ENCODE data around the gene DAAM1. TPM values are rescaled to one million over a fixed set of nuclear protein-coding genes. Genes with fewer than 3 reads are reported as not detected.
A peak's percentile ranks its signal among the peaks of the same experiment; 100 is the strongest.

Gene DAAM1
- 100 to 1,000 TPM in 1 of 10 donors, 10 to 100 TPM in 9; 72.3 to 102 (median 77.7) TPM for total RNA-seq
- 10 to 100 TPM; 22.8 to 30.4 TPM for polyA plus RNA-seq
- long read RNA-seq, donor 1, full-length matches to known transcripts, result 10 of 45 reads
- long read RNA-seq, donor 1, partial matches to known transcripts, result 20 of 45 reads
- long read RNA-seq, donor 1, other reads (novel, unspliced or antisense), result 15 of 45 reads
- long read RNA-seq, donor 2, full-length matches to known transcripts, result 7 of 55 reads
- long read RNA-seq, donor 2, partial matches to known transcripts, result 22 of 55 reads
- long read RNA-seq, donor 2, other reads (novel, unspliced or antisense), result 26 of 55 reads
- long read RNA-seq, donor 3, partial matches to known transcripts, result 46 of 94 reads
- long read RNA-seq, donor 3, other reads (novel, unspliced or antisense), result 46 of 94 reads

DNA sequence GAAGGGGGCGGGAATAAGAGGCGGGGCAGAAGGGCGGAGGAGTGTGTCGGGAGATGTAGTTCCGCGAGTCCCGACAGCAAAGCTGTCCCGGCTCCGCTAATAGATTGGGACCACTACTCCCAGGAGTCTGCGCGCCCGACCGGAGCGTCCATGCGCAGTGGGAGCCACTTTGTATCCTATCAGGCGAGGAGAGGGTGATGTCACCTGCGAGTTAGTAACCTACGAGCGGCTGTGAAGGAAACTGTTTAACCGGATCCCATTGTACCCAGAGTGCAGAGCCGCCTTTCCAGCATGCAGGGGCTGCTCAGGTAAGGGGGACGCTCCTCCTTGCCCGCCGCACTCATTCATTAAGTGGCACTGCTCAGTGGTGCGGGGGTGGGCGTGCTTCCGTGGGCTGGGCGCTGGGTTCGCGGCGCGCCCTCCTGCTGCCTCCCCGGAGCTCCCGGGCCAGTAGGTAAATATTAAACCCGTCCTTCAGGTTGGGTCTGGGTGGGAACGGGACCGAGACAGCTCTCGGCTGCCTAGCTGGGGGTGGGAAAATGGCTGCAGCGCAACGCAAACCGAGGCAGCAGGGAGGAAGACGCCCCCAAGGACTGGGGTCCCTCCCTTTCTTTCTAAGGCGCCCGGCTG, at the start of gene DAAM1:
Gene DAAM1, plus strand, starts transcription at position 207 of the 630 bp plus-strand sequence. CDS start 74,811 bp downstream, outside the sequence.
- intact Hi-C loops (cut with DNase I), result loop anchor here in 7 of 10 donors (2.0 to 10.0 kb wide), 13 partner anchors 54 to 254 kb away; no protein-coding TSS in a partner anchor
- peak; percentile 97 to 99 (median 98) for ATAC-seq
- DNase-seq, result peak; percentile 96 to 98
- Histone ChIP-seq H3K4me1 (peaks cover 10 to 45% (median 36%) of the 10 kb centered on the region in 9 donors), H3K9me3 (no peaks in the 10 kb centered on the region), H3K36me3 (no peaks in the 10 kb centered on the region), H3K4me3 (peak within 1 kb of the TSS; percentile 76 to 97 (median 86)), H3K27ac (peak within 1 kb of the TSS; percentile 88 to 96 (median 92)), H3K27me3 (no peaks in the 10 kb centered on the region)
- 0% methylated on average over 43 to 44 of the region's 44 CpGs for WGBS, 2 donors
- TF ChIP-seq, protein P1, sequence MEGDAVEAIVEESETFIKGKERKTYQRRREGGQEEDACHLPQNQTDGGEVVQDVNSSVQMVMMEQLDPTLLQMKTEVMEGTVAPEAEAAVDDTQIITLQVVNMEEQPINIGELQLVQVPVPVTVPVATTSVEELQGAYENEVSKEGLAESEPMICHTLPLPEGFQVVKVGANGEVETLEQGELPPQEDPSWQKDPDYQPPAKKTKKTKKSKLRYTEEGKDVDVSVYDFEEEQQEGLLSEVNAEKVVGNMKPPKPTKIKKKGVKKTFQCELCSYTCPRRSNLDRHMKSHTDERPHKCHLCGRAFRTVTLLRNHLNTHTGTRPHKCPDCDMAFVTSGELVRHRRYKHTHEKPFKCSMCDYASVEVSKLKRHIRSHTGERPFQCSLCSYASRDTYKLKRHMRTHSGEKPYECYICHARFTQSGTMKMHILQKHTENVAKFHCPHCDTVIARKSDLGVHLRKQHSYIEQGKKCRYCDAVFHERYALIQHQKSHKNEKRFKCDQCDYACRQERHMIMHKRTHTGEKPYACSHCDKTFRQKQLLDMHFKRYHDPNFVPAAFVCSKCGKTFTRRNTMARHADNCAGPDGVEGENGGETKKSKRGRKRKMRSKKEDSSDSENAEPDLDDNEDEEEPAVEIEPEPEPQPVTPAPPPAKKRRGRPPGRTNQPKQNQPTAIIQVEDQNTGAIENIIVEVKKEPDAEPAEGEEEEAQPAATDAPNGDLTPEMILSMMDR (IDR thresholded peaks at IDR 0.05), result no peak

DNA sequence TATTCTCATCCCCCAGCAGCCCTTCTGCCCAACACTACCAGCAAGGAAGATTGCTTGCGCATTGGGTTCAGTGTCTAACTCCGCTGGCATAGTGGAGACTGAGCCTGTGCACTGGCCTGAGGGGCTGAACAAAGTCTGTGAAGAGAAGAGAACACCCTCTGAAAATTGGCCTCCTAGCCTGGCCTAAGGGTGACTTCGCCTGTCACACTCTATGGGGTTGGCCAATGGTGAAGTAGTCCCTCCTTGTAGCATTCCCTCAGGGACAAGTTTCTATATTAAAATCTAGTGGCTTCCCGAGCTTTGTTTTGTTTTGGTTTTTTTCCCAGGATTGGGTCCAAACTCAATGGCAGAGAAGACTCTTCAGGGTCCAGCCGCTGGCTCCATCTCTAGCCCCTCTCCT, 49.1 kb upstream of the DAAM1 start:
- TF ChIP-seq, protein P1 (IDR thresholded peaks at IDR 0.05), result no peak
- DNase-seq, result peak in 1 of 2 donors; percentile 13
- WGBS, 2 donors, result 81 to 86% methylated on average over 5 of the region's 5 CpGs
- Histone ChIP-seq H3K4me1 (no peaks in the 10 kb centered on the region), H3K27ac (no peak overlapping the region), H3K4me3 (no peak overlapping the region), H3K9me3 (no peaks in the 10 kb centered on the region), H3K36me3 (no peaks in the 10 kb centered on the region), H3K27me3 (no peaks in the 10 kb centered on the region)
- intact Hi-C loops (cut with DNase I), result loop anchor here in 2 of 10 donors (10.0 kb wide), 2 partner anchors 45 to 185 kb away; partner anchors contain the start of gene DAAM1 (in 1 of the 2)
- ATAC-seq, result peak in 5 of 8 donors; percentile 39 to 72 (median 49)

DNA sequence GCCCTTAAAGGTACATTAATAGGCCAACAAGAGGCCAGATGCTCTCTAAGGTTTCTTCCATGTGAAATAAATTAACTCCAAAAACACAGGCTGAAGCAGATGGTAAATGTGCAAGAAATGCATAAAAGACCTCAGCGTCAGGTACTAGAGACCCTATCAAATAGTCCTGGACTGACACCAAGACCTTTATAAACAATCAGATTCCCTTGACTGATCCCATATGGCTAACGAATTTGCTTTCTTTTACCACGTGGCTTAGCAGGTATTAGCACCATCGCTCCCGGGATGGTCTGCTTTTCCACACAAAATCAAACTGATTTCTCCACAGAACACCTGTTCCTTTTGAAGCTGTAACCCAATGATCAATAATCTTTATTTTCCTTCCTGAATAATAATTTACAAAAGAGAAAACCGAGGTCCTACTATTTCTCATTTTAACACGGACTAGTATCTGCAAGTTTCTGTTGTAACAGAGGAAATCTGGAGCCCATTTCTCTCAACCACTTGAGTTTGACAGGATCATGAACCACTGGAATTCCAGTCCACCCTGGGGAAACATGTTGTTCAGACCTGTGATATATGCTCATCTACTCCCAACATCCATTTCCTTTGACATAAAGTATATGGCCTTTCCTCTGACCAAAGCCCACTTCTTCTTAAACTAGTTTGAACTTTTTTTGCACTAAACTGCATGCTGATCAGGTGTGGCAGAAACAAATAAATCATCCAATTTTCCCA, 48.2 kb upstream of the DAAM1 start:
- Histone ChIP-seq H3K4me3 (no peak overlapping the region), H3K27ac (no peak overlapping the region), H3K4me1 (no peaks in the 10 kb centered on the region), H3K27me3 (no peaks in the 10 kb centered on the region), H3K36me3 (no peaks in the 10 kb centered on the region), H3K9me3 (no peaks in the 10 kb centered on the region)
- TF ChIP-seq, protein P1 (IDR thresholded peaks at IDR 0.05), result no peak
- ATAC-seq (no peak), DNase-seq (no peak)
- intact Hi-C loops (cut with DNase I), result no loop called here
- WGBS, 2 donors, result 84% methylated on average over 7 of the region's 7 CpGs

GRCh38 chr14:59146484-59146883, 42.0 kb upstream of the DAAM1 start:
- Histone ChIP-seq H3K4me1 (no peaks in the 10 kb centered on the region), H3K9me3 (no peaks in the 10 kb centered on the region), H3K4me3 (no peak overlapping the region), H3K27me3 (no peaks in the 10 kb centered on the region), H3K36me3 (no peaks in the 10 kb centered on the region), H3K27ac (no peak overlapping the region)
- intact Hi-C loops (cut with DNase I), result no loop called here
- WGBS, 2 donors, result 91 to 94% methylated on average over 2 of the region's 2 CpGs
- ATAC-seq (no peak), DNase-seq (no peak)
- TF ChIP-seq, protein P1 (IDR thresholded peaks at IDR 0.05), result no peak
